NB4 (cell line): Measurements from ENCODE around the gene SMAD3.

ENCODE experiments used
- DNase-seq: peaks from one replicate; pipeline ENCODE4 v3.0.0; 2010; ENCODE audit warnings: low read depth
- H3K4me3 ChIP-seq: one replicate; pipeline ENCODE4 v1.5.1; 2011; ENCODE audit warnings: mild to moderate bottlenecking, low read depth, low read length, moderate library complexity
- MYC ChIP-seq: IDR thresholded peaks from 2 replicates; pipeline ENCODE4 v1.6.1; 2011; ENCODE audit warnings: low read depth, low read length
- POLR2A ChIP-seq: IDR thresholded peaks from 2 replicates; pipeline ENCODE4 v1.6.1; 2011; ENCODE audit warnings: mild to moderate bottlenecking; ENCODE audit not compliant: insufficient read length; ENCODE audit errors: extremely low read depth
- TF ChIP-seq, protein P1 (sequence below): IDR thresholded peaks from 2 replicates; pipeline ENCODE4 v1.6.1; 2011; ENCODE audit warnings: low read depth, low read length
- TF ChIP-seq, protein P2 (sequence below): IDR thresholded peaks from one replicate; pipeline ENCODE4 v1.5.1; 2012; ENCODE audit warnings: low read depth, low read length

Gene SMAD3

DNA sequence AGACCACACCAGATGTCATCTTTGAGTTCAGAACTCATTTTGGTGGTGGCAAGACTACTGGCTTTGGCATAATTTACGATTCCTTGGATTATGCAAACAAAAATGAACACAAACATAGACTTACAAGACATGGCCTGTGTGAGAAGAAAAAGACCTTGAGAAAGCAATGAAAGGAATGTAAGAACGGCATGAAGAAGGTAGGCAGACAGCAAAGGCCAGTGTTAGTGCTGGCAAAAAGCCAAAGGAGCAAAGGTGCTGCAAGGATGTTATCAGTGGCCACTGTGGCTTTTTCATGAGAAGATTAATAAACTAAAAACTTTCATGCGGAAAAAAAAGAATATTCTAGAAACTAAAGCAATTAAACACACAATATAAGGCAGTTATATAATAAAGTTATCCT is 167.2 kb downstream of the SMAD3 start:
- no peak for DNase-seq
- TF ChIP-seq, protein P1, sequence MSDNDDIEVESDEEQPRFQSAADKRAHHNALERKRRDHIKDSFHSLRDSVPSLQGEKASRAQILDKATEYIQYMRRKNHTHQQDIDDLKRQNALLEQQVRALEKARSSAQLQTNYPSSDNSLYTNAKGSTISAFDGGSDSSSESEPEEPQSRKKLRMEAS, result no peak
- TF ChIP-seq MYC, result no peak
- no peak for TF ChIP-seq POLR2A
- TF ChIP-seq, protein P2, sequence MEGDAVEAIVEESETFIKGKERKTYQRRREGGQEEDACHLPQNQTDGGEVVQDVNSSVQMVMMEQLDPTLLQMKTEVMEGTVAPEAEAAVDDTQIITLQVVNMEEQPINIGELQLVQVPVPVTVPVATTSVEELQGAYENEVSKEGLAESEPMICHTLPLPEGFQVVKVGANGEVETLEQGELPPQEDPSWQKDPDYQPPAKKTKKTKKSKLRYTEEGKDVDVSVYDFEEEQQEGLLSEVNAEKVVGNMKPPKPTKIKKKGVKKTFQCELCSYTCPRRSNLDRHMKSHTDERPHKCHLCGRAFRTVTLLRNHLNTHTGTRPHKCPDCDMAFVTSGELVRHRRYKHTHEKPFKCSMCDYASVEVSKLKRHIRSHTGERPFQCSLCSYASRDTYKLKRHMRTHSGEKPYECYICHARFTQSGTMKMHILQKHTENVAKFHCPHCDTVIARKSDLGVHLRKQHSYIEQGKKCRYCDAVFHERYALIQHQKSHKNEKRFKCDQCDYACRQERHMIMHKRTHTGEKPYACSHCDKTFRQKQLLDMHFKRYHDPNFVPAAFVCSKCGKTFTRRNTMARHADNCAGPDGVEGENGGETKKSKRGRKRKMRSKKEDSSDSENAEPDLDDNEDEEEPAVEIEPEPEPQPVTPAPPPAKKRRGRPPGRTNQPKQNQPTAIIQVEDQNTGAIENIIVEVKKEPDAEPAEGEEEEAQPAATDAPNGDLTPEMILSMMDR, result no peak
- H3K4me3 ChIP-seq, result no peak overlapping the region

DNA sequence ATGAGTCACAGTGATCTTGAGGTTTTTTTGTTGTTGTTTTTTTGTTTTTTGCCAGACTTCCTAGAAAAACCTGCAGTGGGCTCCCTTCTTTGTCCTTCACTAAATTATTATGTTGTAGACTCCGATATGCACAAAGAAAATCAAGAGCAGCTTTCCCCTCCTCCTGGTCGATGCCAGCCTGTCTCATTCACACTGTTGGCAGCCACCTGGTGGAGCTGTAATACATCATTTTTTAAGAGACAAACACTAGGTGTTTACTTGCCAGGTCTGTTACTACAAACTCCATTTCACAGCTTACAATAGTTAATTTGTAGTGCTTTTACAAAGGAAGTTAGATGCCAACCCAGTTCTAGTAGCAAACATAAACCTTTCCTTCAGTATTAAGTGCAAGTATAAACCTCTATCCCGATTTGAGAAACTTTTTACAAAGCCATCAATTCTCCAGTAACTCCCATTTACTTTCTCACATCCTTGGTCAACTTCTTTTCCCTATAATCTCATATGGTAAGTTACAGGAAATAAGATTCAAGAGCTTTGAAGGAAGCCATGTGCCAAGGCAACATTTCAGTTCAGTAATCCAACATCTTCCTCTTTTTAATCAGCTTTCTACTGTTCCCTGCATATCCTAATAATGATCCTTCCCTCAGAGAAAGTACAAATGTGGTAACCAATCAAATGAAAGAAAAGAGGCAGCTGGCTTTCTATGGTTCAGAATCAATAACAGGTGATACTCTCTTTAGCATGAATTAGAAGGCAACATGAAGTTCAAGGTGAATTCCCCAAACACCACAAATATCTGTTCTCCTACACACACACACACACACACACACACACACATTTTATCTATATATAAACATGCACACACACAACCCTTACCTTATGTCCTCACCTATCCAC is 175.1 kb downstream of the SMAD3 start:
- peak; percentile 18 for DNase-seq
- TF ChIP-seq, protein P2, result no peak
- no peak for TF ChIP-seq MYC
- TF ChIP-seq, protein P1, result no peak
- no peak for TF ChIP-seq POLR2A

DNA sequence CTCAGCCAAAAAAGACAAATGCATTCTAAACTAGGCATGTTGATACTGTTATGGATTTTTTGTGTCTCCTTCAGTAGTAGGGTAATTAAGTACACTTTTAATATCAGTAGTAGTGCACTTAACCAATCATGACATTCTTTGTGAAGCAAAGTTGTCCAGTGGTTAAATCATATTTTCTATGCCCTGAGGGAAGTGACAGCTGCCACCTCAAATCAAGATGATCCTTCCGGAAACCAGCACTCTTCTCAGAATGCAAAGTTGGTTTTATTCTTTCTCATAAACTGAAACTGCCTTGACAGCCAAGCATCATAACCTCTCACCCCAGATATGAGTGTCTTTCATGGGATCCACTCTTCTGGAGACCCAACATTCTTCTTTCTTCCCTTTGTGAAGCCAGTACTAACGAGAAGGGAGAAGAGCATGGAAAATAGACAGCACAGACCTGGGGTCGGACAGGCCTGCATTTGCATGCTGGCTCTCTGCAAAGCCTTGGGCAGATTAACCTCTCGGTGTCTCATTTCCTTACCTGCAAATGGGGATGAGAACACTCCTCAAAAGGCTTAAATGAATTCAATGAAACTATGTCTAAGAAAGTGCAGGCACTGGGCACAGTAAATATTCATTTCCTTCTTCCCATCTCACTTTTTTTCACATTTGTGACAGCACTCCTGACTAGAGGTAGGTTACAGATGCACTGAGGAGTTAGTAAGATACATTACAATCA is 175.9 kb downstream of the SMAD3 start:
- TF ChIP-seq POLR2A (no peak), MYC (no peak)
- TF ChIP-seq, protein P1, result no peak
- TF ChIP-seq, protein P2, result no peak
- DNase-seq, result no peak
- H3K4me3 ChIP-seq, result no peak overlapping the region

More for the DNA sequence above, 175.1 kb downstream of the SMAD3 start:
- no peak overlapping the region for H3K4me3 ChIP-seq

DNA sequence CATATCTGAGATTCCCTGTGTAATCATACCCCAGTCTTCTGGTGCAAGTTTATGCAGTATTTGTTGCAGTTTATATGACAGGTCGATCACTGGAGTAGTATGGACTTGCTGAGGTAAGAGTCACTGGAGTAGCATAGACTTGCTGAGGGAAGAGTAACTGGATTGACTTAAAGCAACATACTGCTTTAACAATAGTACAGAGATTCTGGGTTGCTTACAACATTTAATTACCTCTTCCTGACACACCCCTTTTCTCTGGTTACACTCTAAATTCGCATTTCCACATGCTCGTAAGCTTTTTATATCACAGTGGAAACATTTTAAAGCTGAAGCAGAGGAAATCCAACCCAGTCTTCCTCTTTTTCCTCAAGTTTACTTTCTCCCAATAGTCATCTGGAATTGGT is 177.3 kb downstream of the SMAD3 start:
- no peak overlapping the region for H3K4me3 ChIP-seq
- peak; percentile 57 for DNase-seq
- TF ChIP-seq, protein P1, result no peak
- no peak for TF ChIP-seq MYC
- TF ChIP-seq, protein P2, result no peak
- no peak for TF ChIP-seq POLR2A
